ENCODE data around the gene PPIH. TPM values are rescaled to one million over a fixed set of nuclear protein-coding genes. Genes with fewer than 3 reads are reported as not detected.

PPIH gene
- total and polyA plus RNA-seq, 2 of the 13 experiments (the other 11 are each of a cell fraction or from before 2014, with no cell fraction given): 29.9 to 72.6 TPM

GRCh38 chr1:42681741-42682483 lies 23.7 kb downstream of the PPIH start, which contains the start of gene YBX1 (continued):
- TF ChIP-seq ZHX2 (IDR thresholded peaks at IDR 0.05; ENCODE audit: low read depth) (peak; percentile 78), ZHX2 (CRISPR knock-in tag; IDR thresholded peaks at IDR 0.05; ENCODE audit: borderline replicate concordance) (no peak), ZMYM4 (CRISPR knock-in tag; IDR thresholded peaks at IDR 0.05) (peak; percentile 87), TCF7L2 (IDR thresholded peaks at IDR 0.05; ENCODE audit: low read depth, low read length) (no peak), SSRP1 (CRISPR knock-in tag; IDR thresholded peaks at IDR 0.05) (no peak), MXD4 (CRISPR knock-in tag; IDR thresholded peaks at IDR 0.05) (peak; percentile 72), ZNF274 (CRISPR knock-in tag; IDR thresholded peaks at IDR 0.05) (peak; percentile 65; the same call in 1 of the 2 replicates), ZNF530 (CRISPR knock-in tag; IDR thresholded peaks at IDR 0.05; ENCODE audit: low read depth) (no peak), HINFP (CRISPR knock-in tag; IDR thresholded peaks at IDR 0.05; ENCODE audit: low read depth) (peak; percentile 87; the same call in 1 of the 2 replicates), NR2F1 (CRISPR knock-in tag; IDR thresholded peaks at IDR 0.05) (no peak), ZBTB40 (IDR thresholded peaks at IDR 0.05) (no peak), ZBTB40 (CRISPR knock-in tag; IDR thresholded peaks at IDR 0.05) (peak; percentile 18; the same call in 1 of the 2 replicates)
